Stimulated activated CD8-positive, alpha-beta memory T cell treated with anti-CD3 and anti-CD28 coated beads, Interleukin-12 subunit alpha, Interleukin-12 subunit beta, amount 100 ng/mL, for 4 hours (primary cell): ENCODE measurements around the gene ITLN2.
"Not testable (repeated sequence)": the region's sequence is repeated elsewhere in the genome, so short reads cannot be mapped to it uniquely, and the experiment has no call there.

Experiments used
- DNase-seq: peaks from one replicate; pipeline ENCODE4 v3.0.0-alpha.2; 2020; ENCODE audit warnings: low read depth

ITLN2 gene

DNA sequence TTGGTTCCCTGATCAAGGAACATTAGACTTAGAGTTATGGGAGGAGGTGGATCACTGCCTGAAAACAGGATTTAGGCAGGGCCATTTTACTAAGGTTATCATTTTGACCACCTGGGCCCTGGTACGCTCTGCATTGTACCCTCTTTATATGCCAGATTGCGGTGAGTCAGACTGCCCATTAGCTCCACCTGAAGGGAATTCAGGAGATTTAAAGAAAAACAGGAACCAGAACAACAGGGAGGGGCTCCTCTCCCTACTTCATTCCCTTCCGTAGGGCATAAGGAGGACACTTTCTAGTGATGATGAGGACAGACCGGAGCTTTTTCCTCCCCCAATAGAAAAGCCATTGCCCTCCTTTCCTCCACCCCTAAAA is 49.0 kb downstream of the ITLN2 start:
- no peak for DNase-seq

DNA sequence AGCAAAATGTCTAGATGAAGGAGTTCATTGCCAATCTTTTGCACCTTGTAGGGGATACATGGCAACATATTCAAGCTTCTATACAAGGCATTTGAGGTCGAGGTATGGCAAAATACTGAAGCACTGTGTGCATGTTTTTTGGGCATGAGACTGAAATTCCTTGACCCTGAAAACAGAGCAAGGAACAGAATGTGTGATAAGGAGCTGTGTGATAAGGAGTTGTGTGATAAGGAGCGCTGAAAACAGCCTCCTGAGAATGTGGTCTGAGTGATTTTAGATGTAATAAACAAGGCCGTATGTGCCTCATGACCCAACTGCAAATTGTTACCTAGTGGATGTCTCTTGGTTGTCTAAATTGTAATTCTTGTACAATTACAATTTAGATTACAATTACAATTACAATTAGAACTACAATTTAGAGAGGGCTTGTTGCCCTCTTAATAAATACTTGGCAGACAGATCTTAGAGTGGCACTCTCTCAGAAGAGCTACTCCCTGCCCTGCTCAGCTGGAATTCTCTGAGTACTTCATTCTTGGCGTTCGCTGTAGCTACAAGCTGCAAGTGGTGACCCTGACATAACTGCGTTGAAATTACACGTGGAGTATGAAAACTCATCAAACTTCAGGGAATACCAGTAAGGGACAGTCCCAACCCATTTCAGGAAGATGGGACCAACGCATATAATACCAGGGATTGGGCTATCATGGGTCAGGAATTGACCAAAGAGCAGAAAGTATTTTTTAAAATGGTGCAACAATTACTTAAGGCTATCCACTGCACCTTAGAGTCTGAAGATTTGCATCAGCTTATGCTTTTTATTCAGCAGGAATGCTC is 49.6 kb downstream of the ITLN2 start:
- DNase-seq, result no peak

DNA sequence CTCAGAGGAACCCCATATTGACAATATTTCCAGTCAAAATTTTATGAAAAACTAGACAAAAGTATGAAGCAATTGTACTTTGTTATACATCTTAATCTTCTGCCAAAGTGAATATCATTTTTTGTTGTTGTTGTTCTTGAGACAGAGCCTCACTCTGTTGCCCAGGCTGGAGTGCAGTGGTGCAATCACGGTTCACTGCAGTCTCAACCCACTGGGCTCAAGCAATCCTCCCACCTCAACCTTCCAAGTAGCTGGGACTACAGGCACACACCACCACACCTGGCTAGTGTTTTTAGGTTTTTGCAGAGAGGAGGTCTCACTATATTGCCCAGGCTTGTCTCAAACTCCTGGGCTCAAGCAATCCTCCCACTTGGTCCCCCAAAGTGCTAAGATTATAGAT is 52.4 kb downstream of the ITLN2 start:
- DNase-seq, result not testable (repeated sequence)

DNA sequence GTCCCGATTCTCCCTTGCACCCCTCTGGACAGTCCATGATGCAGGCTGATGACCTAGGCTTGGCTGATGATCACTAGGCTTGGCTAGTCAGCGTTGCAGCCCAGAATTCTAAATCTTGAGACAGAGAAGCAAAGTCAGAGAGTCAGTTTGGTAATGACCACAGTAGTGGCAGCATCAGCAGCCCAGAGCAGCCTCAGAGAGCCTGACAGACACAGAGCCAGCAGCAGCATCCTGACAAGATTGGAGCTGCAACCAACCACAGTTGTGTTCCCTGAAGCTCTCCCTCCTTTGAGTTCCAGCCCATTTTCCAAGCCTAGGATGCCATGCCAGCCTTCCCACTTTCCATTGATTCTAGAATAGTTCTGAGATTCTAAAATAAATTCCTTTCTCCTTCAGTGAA is 52.8 kb downstream of the ITLN2 start:
- DNase-seq, result no peak

DNA sequence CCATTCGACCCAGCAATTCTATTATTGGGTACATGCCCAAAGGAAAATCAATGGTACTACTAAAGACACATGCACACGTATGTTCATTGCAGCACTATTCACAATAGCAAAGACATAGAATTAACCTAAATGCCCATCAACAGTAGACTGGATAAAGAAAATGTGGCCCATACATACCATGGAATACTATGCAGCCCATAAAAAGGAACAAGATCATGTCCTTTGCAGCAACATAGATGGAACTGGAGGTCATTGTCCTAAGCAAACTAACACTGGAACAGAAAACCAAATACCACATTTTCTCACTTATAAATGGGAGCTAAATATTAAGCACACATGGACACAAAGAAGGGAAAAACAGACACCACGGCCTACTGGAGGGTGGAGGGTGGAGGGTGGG is 53.9 kb downstream of the ITLN2 start:
- DNase-seq, result not testable (repeated sequence)
